Natural killer cell (primary cell): ENCODE data around the gene HHAT. TPM values are rescaled to one million over a fixed set of nuclear protein-coding genes. Genes with fewer than 3 reads are reported as not detected.

Source experiments
- ATAC-seq, 3 donors: fragments of 150-1000 bp in 2 of 3; fragments of 200-7000 bp in 1 of 3; cut with Tn5 transposase; 1 replicate in 1 of 3; 2 replicates in 2 of 3; pipeline ENCODE4 v1.10.0; 2021; ENCODE audit warnings: mild to moderate bottlenecking in 2 of 3, moderate library complexity in 2 of 3
- DNase-seq, 2 donors: peaks; one replicate each; pipeline versions ENCODE4 v3.0.0 to v3.0.0-alpha.2; 2013 to 2021; ENCODE audit warnings: mixed read lengths in 1 of 2
- H3K27ac ChIP-seq: one replicate; pipeline ENCODE4 v1.5.1; 2013; ENCODE audit warnings: mild to moderate bottlenecking, low read length
- H3K27me3 ChIP-seq: one replicate; pipeline ENCODE4 v1.6.1; 2013; ENCODE audit warnings: low read length; ENCODE audit not compliant: control insufficient read depth, insufficient read depth
- H3K36me3 ChIP-seq: one replicate; pipeline ENCODE4 v1.6.1; 2013; ENCODE audit warnings: low read length; ENCODE audit not compliant: control insufficient read depth, insufficient read depth
- H3K4me1 ChIP-seq: one replicate; pipeline ENCODE4 v1.6.1; 2013; ENCODE audit warnings: low read length; ENCODE audit not compliant: control insufficient read depth, insufficient read depth
- H3K4me3 ChIP-seq: one replicate; pipeline ENCODE4 v1.5.1; 2013; ENCODE audit warnings: low read length
- H3K9me3 ChIP-seq: one replicate; pipeline ENCODE4 v1.6.1; 2013; ENCODE audit warnings: low read length; ENCODE audit not compliant: control insufficient read depth, insufficient read depth
- H3K27ac Mint-ChIP-seq, 2 donors: one replicate each; pipeline ENCODE4 v1.8.0; 2022; ENCODE audit warnings: mild to moderate bottlenecking in 2 of 2, mixed read lengths in 2 of 2, moderate library complexity in 1 of 2
- H3K27me3 Mint-ChIP-seq, 2 donors: one replicate each; pipeline ENCODE4 v1.8.0; 2022; ENCODE audit warnings: low read depth in 2 of 2, mixed read lengths in 2 of 2
- H3K36me3 Mint-ChIP-seq: one replicate; pipeline ENCODE4 v1.8.0; 2022; ENCODE audit warnings: mixed read lengths
- H3K4me1 Mint-ChIP-seq, 2 donors: one replicate each; pipeline ENCODE4 v1.8.0; 2022; ENCODE audit warnings: mixed read lengths in 2 of 2
- H3K4me3 Mint-ChIP-seq: one replicate; pipeline ENCODE4 v1.8.0; 2022; ENCODE audit warnings: mild to moderate bottlenecking, moderate library complexity, mixed read lengths
- H3K9me3 Mint-ChIP-seq, 2 donors: one replicate each; pipeline ENCODE4 v1.8.0; 2022; ENCODE audit warnings: mixed read lengths in 2 of 2
- WGBS: methylation state at CpG from one replicate; pipeline ENCODE4 v1.1.7; 2013; ENCODE audit warnings: missing lambda C conversion rate; ENCODE audit not compliant: insufficient coverage; 5-methylcytosine and 5-hydroxymethylcytosine counted together
- intact Hi-C: fragments of 100-400 bp; cut with micrococcal nuclease; formaldehyde crosslinking; loops from one replicate; pipeline ENCODE4 v1.14.2; 2022
- total RNA-seq, 4 donors: library from RNA; stranded (reverse); fragments of 120-200 nt in 1 of 4; gene quantifications; one replicate each; pipeline versions ENCODE4 v1.2.3 to v1.2.4, GENCODE V29; 2013 to 2022
- TF ChIP-seq, protein P1 (sequence below): fragments of 200-600 bp; IDR thresholded peaks from one replicate; pipeline ENCODE4 v1.8.0; 2022; ENCODE audit warnings: antibody characterized with exemption

The HHAT gene
- total RNA-seq, 3 donors from 2014 or later (not counting 1 experiment from before 2014, with no cell fraction given), result 0.79 to 1.1 (median 0.82) TPM

GRCh38 chr1:210358626-210359025, 29.9 kb downstream of the HHAT start:
- H3K36me3 Mint-ChIP-seq, result no peaks in the 10 kb centered on the region
- Histone ChIP-seq H3K4me1 (no peaks in the 10 kb centered on the region), H3K27me3 (no peaks in the 10 kb centered on the region), H3K9me3 (no peaks in the 10 kb centered on the region), H3K36me3 (no peaks in the 10 kb centered on the region), H3K27ac (no peak overlapping the region), H3K4me3 (no peak overlapping the region)
- H3K27me3 Mint-ChIP-seq, result peaks cover 0 to 3% of the 10 kb centered on the region in 2 donors
- TF ChIP-seq, protein P1, sequence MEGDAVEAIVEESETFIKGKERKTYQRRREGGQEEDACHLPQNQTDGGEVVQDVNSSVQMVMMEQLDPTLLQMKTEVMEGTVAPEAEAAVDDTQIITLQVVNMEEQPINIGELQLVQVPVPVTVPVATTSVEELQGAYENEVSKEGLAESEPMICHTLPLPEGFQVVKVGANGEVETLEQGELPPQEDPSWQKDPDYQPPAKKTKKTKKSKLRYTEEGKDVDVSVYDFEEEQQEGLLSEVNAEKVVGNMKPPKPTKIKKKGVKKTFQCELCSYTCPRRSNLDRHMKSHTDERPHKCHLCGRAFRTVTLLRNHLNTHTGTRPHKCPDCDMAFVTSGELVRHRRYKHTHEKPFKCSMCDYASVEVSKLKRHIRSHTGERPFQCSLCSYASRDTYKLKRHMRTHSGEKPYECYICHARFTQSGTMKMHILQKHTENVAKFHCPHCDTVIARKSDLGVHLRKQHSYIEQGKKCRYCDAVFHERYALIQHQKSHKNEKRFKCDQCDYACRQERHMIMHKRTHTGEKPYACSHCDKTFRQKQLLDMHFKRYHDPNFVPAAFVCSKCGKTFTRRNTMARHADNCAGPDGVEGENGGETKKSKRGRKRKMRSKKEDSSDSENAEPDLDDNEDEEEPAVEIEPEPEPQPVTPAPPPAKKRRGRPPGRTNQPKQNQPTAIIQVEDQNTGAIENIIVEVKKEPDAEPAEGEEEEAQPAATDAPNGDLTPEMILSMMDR, result no peak
- no peak for ATAC-seq
- H3K4me1 Mint-ChIP-seq, result no peaks in the 10 kb centered on the region
- H3K27ac Mint-ChIP-seq, result no peak overlapping the region
- WGBS, result 61% methylated on average over 3 of the region's 3 CpGs
- no peaks in the 10 kb centered on the region for H3K9me3 Mint-ChIP-seq
- no peak for DNase-seq
- H3K4me3 Mint-ChIP-seq, result no peak overlapping the region
- intact Hi-C loops, result no loop called here

DNA sequence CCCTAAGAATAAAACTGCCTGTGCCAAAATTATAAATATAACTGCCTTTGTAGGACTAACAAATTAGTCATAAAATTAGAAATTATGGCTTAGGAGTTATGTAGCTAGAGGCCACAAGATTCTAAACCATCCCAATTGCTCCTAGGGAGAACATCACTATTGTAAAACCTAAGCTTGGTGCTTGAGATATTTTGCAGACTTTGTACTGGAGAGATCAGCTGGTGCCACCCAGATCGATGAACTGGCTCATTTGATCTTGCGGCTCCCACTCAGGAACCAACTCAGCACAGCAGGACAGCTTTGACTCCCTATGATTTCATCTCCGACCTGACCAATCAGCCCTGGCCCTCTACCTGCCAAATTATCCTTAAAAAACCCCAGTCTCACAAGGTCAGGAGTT, 30.6 kb downstream of the HHAT start:
- Mint-ChIP-seq H3K4me3 (no peak overlapping the region), H3K36me3 (no peaks in the 10 kb centered on the region), H3K9me3 (no peaks in the 10 kb centered on the region), H3K27ac (no peak overlapping the region), H3K4me1 (no peaks in the 10 kb centered on the region), H3K27me3 (peaks cover 0 to 3% of the 10 kb centered on the region in 2 donors)
- Histone ChIP-seq H3K4me1 (no peaks in the 10 kb centered on the region), H3K9me3 (no peaks in the 10 kb centered on the region), H3K27me3 (no peaks in the 10 kb centered on the region), H3K4me3 (no peak overlapping the region), H3K36me3 (no peaks in the 10 kb centered on the region), H3K27ac (no peak overlapping the region)
- whole genome bisulfite sequencing, result 86% methylated on average over 3 of the region's 3 CpGs
- ATAC-seq (no peak), DNase-seq (no peak)
- TF ChIP-seq, protein P1, result no peak
- intact Hi-C loops, result no loop called here

DNA sequence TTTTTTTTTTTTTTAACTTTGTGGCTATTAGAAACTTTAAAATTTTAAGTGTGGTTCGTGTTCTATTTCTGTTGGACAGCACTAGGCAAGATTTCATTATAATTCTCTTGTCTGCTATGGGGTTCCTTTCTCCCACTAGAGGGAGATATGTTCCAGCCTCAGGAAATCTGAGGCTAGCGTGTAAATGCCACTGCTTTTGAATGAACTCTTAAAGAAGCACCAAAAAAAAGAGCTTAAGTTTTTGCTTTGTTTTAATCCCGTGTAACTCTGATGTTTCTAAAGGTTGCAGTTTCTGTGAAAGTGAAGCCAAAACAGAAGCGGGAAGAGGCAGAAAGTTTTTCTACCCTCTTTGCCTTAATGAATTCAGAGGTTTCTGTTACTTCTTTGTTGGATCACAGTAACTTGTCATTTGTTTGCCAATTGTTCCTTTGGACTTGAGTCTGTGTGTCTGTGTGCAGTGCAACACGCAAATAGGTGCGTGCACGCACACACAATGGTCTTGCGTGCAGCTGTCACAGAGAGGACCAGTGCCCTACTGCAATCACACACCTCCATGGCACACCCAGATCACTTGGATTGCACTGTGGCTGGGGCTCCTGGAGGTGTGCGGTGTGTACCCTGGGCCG, 32.3 kb downstream of the HHAT start:
- Histone ChIP-seq H3K4me1 (no peaks in the 10 kb centered on the region), H3K36me3 (no peaks in the 10 kb centered on the region), H3K9me3 (no peaks in the 10 kb centered on the region), H3K27ac (no peak overlapping the region), H3K4me3 (no peak overlapping the region), H3K27me3 (no peaks in the 10 kb centered on the region)
- Mint-ChIP-seq H3K9me3 (no peaks in the 10 kb centered on the region), H3K27me3 (peaks cover 0 to 3% of the 10 kb centered on the region in 2 donors), H3K4me3 (no peak overlapping the region), H3K4me1 (no peaks in the 10 kb centered on the region), H3K27ac (no peak overlapping the region), H3K36me3 (no peaks in the 10 kb centered on the region)
- ATAC-seq (no peak), DNase-seq (peak in 1 of 2 donors; percentile 50)
- TF ChIP-seq, protein P1, result no peak
- intact Hi-C loops, result no loop called here
- 61% methylated on average over 10 of the region's 10 CpGs for WGBS

DNA sequence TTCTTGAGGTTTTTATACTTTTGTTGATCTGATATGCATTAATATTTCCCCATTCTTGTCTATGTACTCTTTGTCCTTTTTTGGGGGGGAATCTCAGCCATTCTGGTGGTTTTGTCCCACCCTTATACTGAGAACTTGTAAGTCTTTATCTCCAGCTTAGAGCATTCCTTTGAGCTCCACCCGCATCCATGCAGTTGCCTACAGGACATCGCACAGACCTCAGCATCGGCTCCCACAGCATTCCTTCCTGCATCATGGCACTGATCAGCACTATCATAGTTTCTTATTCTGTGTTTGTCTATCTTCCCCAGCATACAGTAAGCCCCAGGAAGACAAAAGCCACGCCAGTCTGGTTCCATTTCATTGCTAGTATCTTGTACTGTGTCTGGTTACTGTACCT, 33.0 kb downstream of the HHAT start:
- TF ChIP-seq, protein P1, result no peak
- Histone ChIP-seq H3K4me1 (no peaks in the 10 kb centered on the region), H3K4me3 (no peak overlapping the region), H3K9me3 (no peaks in the 10 kb centered on the region), H3K27me3 (no peaks in the 10 kb centered on the region), H3K27ac (no peak overlapping the region), H3K36me3 (no peaks in the 10 kb centered on the region)
- Mint-ChIP-seq H3K4me1 (no peaks in the 10 kb centered on the region), H3K4me3 (no peak overlapping the region), H3K27ac (no peak overlapping the region), H3K9me3 (no peaks in the 10 kb centered on the region), H3K27me3 (peaks cover 0 to 3% of the 10 kb centered on the region in 2 donors), H3K36me3 (no peaks in the 10 kb centered on the region)
- intact Hi-C loops, result no loop called here
- WGBS, result 98% methylated on average over 4 of the region's 4 CpGs
- DNase-seq (no peak), ATAC-seq (no peak)
